Endodermal cell (in vitro differentiated cells): ENCODE data around the gene ZNF814. TPM values are rescaled to one million over a fixed set of nuclear protein-coding genes. Genes with fewer than 3 reads are reported as not detected.
"Not testable (repeated sequence)": the region's sequence is repeated elsewhere in the genome, so short reads cannot be mapped to it uniquely, and the experiment has no call there.

Experiments
- DNase-seq: peaks from one replicate; pipeline ENCODE4 v3.0.0-alpha.2; 2017
- H3K27ac ChIP-seq: 2 replicates; pipeline ENCODE4 v1.5.1; 2013; ENCODE audit warnings: mild to moderate bottlenecking, low read depth, low read length, moderate library complexity
- H3K27me3 ChIP-seq: 2 replicates; pipeline ENCODE4 v1.6.1; 2013; ENCODE audit warnings: mild to moderate bottlenecking, low read length, moderate library complexity; ENCODE audit not compliant: insufficient read depth, control insufficient read depth, poor library complexity, severe bottlenecking
- H3K36me3 ChIP-seq: 2 replicates; pipeline ENCODE4 v1.7.0; 2013; ENCODE audit warnings: mild to moderate bottlenecking, low read length, moderate library complexity; ENCODE audit not compliant: control insufficient read depth, insufficient read depth
- H3K4me1 ChIP-seq: one replicate; pipeline ENCODE4 v1.7.0; 2013; ENCODE audit warnings: low read length; ENCODE audit not compliant: control insufficient read depth, insufficient read depth
- H3K4me3 ChIP-seq: 2 replicates; pipeline ENCODE4 v1.5.1; 2013; ENCODE audit warnings: mild to moderate bottlenecking, low read length, moderate library complexity
- H3K9ac ChIP-seq: 2 replicates; pipeline ENCODE4 v1.6.1; 2013; ENCODE audit warnings: mild to moderate bottlenecking, low read length, moderate library complexity; ENCODE audit not compliant: poor library complexity, severe bottlenecking; ENCODE audit errors: extremely low read depth
- H3K9me3 ChIP-seq: 2 replicates; pipeline ENCODE4 v1.6.1; 2013; ENCODE audit warnings: mild to moderate bottlenecking, low read length, moderate library complexity; ENCODE audit not compliant: control insufficient read depth
- H3K27ac Mint-ChIP-seq: 2 replicates; pipeline ENCODE4 v1.8.0; 2020; ENCODE audit warnings: mixed read lengths
- H3K27me3 Mint-ChIP-seq: 2 replicates; pipeline ENCODE4 v1.8.0; 2021; ENCODE audit warnings: mild to moderate bottlenecking, mixed read lengths; ENCODE audit not compliant: insufficient read depth
- H3K36me3 Mint-ChIP-seq: 2 replicates; pipeline ENCODE4 v1.8.0; 2020; ENCODE audit warnings: low read depth, mixed read lengths
- H3K4me1 Mint-ChIP-seq: 2 replicates; pipeline ENCODE4 v1.8.0; 2020; ENCODE audit warnings: mixed read lengths
- H3K4me3 Mint-ChIP-seq: 2 replicates; pipeline ENCODE4 v1.8.0; 2020; ENCODE audit warnings: mild to moderate bottlenecking, moderate library complexity, mixed read lengths
- H3K9me3 Mint-ChIP-seq: 2 replicates; pipeline ENCODE4 v1.8.0; 2020; ENCODE audit warnings: mild to moderate bottlenecking, mixed read lengths
- WGBS, 2 experiments: methylation state at CpG; one replicate each; pipeline versions ENCODE4 v1.1.5 to v1.1.7; 2013; ENCODE audit warnings: missing lambda C conversion rate in 2 of 2, mixed read lengths in 1 of 2; ENCODE audit not compliant: insufficient coverage in 1 of 2, insufficient read length in 1 of 2; 5-methylcytosine and 5-hydroxymethylcytosine counted together
- total RNA-seq, 2 donors: library from RNA; stranded (reverse); fragmentation: NEBNext Ultra II Directional in 1 of 2; extraction: Animal tissue kit (Norgen Biotek cat#: 25700) in 1 of 2; gene quantifications; 2 replicates in 1 of 2; 3 replicates in 1 of 2; pipeline ENCODE4 v1.2.1, GENCODE V29; 2021
- TF ChIP-seq, protein P1 (sequence below): fragments of 200-600 bp; sonication (generic); conservative IDR thresholded peaks from 2 replicates; pipeline ENCODE4 v1.5.0; 2021; ENCODE audit warnings: antibody characterized with exemption, mild to moderate bottlenecking

Gene ZNF814
- total RNA-seq, 2 donors from 2014 or later, result 54.7 to 63.0 TPM

- not testable (repeated sequence) for H3K27ac Mint-ChIP-seq, H3K27me3 Mint-ChIP-seq, H3K27me3 ChIP-seq, H3K4me1 ChIP-seq, DNase-seq, H3K27ac ChIP-seq, H3K4me3 Mint-ChIP-seq, H3K9me3 Mint-ChIP-seq, H3K4me3 ChIP-seq, H3K9ac ChIP-seq, H3K9me3 ChIP-seq
- Mint-ChIP-seq H3K36me3 (peaks cover 46% of the 10 kb centered on the region), H3K4me1 (peaks cover 20% of the 10 kb centered on the region)
- WGBS, 2 experiments, result 43 to 85% methylated on average over 1 to 3 of the region's 3 CpGs
- peaks cover 51% of the 10 kb centered on the region for H3K36me3 ChIP-seq
Measured at GRCh38 chr19:57847164-57847563, 41.7 kb downstream of the ZNF814 start.

DNA sequence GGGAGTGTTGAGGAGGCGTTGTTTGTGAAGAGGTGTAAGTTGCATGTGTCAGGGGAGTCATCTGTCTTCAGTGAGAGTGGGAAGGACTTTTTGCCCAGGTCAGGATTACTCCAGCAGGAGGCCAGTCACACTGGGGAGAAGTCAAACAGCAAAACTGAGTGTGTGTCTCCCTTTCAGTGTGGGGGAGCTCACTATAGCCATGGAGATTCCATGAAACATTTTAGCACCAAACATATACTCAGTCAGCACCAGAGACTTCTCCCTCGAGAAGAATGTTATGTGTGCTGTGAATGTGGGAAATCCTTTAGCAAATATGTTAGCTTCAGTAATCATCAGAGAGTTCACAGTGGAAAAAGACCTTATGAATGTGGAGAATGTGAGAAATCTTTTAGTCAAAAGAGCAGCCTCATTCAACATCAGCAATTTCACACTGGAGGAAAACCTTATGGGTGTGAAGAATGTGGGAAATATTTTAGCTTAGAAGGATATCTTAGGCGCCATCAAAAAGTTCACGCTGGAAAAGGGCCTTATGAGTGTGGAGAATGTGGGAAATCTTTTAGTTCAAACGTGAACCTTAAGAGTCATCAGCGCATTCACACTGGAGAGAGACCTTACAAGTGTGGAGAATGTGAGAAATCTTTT is 47.6 kb downstream of the ZNF814 start:
- Mint-ChIP-seq H3K36me3 (peaks cover 81% of the 10 kb centered on the region), H3K9me3 (no peaks in the 10 kb centered on the region), H3K27me3 (no peaks in the 10 kb centered on the region), H3K27ac (no peak overlapping the region), H3K4me3 (no peak overlapping the region), H3K4me1 (no peaks in the 10 kb centered on the region)
- Histone ChIP-seq H3K36me3 (peaks cover 76% of the 10 kb centered on the region), H3K4me1 (no peaks in the 10 kb centered on the region), H3K9ac (peak overlapping the region; percentile 17), H3K9me3 (no peaks in the 10 kb centered on the region), H3K27ac (no peak overlapping the region), H3K27me3 (no peaks in the 10 kb centered on the region), H3K4me3 (no peak overlapping the region)
- peak; percentile 51 for DNase-seq
- TF ChIP-seq, protein P1, sequence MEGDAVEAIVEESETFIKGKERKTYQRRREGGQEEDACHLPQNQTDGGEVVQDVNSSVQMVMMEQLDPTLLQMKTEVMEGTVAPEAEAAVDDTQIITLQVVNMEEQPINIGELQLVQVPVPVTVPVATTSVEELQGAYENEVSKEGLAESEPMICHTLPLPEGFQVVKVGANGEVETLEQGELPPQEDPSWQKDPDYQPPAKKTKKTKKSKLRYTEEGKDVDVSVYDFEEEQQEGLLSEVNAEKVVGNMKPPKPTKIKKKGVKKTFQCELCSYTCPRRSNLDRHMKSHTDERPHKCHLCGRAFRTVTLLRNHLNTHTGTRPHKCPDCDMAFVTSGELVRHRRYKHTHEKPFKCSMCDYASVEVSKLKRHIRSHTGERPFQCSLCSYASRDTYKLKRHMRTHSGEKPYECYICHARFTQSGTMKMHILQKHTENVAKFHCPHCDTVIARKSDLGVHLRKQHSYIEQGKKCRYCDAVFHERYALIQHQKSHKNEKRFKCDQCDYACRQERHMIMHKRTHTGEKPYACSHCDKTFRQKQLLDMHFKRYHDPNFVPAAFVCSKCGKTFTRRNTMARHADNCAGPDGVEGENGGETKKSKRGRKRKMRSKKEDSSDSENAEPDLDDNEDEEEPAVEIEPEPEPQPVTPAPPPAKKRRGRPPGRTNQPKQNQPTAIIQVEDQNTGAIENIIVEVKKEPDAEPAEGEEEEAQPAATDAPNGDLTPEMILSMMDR, result no peak
- 97 to 98% methylated on average over 4 to 5 of the region's 6 CpGs for WGBS, 2 experiments

DNA sequence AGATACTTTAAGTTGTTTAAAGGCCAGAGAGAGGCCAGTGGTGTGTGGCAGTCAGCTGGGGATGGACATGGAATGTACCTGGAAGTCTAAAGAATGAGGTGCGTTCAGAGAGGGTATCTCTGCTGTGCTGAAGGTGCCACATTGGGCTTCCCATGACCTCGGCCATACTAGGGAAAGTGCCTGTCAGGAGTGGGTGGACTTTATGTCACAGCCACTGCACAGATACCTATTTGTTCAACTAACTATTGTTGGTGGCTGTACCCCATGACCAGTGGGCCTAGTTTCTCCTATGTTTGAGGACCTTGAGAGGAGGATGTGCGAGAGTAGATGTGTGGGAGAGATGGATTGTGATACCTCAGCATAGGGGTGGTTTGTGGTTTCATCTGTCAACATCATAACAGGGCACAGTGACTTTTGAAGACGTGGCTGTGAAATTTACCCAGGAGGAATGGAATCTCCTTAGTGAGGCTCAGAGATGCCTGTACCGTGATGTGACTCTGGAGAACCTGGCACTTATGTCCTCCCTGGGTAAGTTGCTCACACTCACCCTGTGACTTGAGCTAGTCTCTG is 50.1 kb downstream of the ZNF814 start:
- H3K27ac Mint-ChIP-seq, result peak overlapping the region; percentile 52
- not testable (repeated sequence) for H3K27me3 Mint-ChIP-seq, H3K4me1 ChIP-seq, H3K27me3 ChIP-seq, H3K9ac ChIP-seq, H3K9me3 Mint-ChIP-seq, H3K4me3 ChIP-seq, H3K27ac ChIP-seq, H3K4me3 Mint-ChIP-seq, H3K9me3 ChIP-seq, H3K4me1 Mint-ChIP-seq
- peak; percentile 25 for DNase-seq
- H3K36me3 Mint-ChIP-seq, result peaks cover 64% of the 10 kb centered on the region
- peaks cover 51% of the 10 kb centered on the region for H3K36me3 ChIP-seq
- 95 to 100% methylated on average over 2 to 4 of the region's 5 CpGs for WGBS, 2 experiments

DNA sequence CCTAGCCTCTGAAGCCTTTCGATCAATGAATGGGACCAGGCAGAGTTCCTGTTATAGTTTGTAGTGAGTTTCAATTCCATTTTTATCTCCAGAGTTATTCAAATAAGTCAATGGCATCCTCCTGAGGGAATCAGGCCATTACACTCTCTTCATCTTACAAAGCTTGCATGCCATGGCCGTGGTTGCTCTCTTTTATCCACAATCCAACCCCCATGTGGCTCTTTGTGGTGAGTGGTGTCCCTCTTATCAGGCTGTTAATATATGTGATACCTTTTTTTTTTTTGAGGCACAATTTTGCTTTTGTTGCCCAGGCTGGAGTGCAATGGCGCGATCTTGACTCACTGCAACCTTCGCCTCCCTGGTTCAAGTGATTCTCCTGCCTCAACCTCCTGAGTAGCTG is 51.8 kb downstream of the ZNF814 start:
- DNase-seq, H3K9ac ChIP-seq, H3K27me3 ChIP-seq, H3K27me3 Mint-ChIP-seq, H3K9me3 ChIP-seq, H3K4me3 ChIP-seq, H3K4me1 ChIP-seq, H3K27ac ChIP-seq, H3K27ac Mint-ChIP-seq, H3K4me1 Mint-ChIP-seq, H3K9me3 Mint-ChIP-seq, H3K4me3 Mint-ChIP-seq: not testable (repeated sequence)
- H3K36me3 Mint-ChIP-seq, result peaks cover 57% of the 10 kb centered on the region
- WGBS, 2 experiments, result 99 to 100% methylated on average over 3 of the region's 5 CpGs
- peaks cover 38% of the 10 kb centered on the region for H3K36me3 ChIP-seq
